Hindlimb muscle (tissue), 1 donor: ENCODE results near the gene FGF11. TPM values are rescaled to one million over a fixed set of nuclear protein-coding genes. Genes with fewer than 3 reads are reported as not detected.

ENCODE experiments used
- DNase-seq: peaks from one replicate; pipeline ENCODE4 v3.0.0-alpha.2; 2013
- polyA plus RNA-seq: library from polyadenylated mRNA; unstranded; fragments of 120-200 nt; gene quantifications from one replicate; pipeline ENCODE4 v1.2.1, GENCODE V29; 2013; ENCODE audit not compliant: insufficient read length

FGF11 gene
- polyA plus RNA-seq, 1 donor = 2.6 TPM

DNA sequence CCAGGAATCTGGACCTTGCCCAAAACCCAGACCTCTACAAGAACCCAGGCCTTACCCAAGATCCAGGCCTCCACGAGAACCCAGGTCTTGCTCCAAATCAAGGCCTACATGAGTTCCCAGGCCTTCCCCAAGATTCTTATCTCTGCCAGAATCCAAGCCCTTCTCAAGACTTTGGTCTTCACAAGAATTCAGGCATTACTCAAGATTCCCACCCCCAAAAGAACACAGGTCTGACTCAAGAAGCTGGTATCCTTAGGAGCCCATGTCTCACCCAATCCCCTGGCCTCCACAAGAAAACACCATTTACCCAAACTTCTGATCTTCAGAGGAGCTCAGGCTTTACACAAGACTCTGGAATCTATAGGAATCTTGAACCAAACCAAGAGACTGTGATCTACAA is 8.1 kb upstream of the FGF11 start:
- DNase-seq = no peak

DNA sequence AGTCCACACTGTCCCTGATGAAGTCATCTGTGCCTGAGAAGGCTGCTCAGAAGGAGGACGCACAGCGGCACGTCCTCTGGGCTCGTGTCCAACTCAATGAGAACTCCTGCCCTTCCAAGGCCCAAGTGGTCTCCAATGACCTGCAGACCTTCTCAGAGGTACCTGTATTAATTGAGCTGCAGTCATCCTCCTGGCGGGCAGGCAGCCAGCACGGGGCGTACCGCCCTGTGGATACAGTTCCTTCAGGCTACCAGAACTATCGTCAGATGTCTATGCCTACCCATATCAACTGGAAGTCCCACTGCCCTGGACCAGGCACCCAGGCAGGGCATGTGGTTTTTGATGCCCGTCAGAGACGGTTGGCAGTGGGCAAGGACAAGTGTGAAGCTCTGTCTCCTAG is 7.0 kb upstream of the FGF11 start:
- no peak for DNase-seq

DNA sequence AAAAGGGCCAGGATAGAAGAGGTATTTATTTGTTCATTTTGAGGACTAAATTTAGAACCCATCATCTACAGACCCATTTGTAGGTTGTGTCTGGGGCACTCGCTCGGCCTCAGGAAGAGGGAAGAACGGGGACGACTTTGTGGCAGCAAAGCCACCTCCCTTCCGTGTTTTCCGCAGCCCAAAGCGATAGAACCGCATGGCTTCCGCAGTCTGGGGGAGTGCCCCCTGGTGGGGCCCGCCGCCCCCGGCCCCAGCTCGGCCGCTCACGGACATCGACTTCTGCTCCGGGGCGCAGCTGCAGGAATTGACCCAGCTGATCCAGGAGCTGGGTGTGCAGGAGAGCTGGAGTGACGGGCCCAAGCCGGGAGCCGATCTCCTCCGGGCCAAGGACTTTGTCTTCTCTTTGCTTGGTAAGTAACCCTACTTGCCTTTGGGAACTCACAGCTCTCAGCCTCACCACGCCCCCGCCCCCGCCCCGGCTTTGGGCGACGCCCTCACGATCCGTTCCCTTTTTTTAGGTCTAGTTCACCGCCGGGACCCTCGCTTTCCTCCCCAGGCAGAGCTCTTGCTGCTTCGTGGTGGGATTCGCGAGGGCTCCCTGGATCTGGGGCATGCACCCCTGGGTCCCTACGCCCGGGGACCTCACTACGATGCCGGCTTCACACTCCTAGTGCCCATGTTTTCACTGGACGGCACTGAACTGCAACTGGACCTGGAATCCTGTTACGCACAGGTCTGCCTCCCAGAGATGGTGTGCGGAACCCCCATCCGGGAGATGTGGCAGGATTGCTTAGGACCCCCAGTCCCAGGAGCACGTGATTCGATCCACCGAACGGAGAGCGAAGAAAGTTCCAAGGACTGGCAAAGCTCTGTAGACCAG is 3.4 kb upstream of the FGF11 start:
- DNase-seq = no peak

DNA sequence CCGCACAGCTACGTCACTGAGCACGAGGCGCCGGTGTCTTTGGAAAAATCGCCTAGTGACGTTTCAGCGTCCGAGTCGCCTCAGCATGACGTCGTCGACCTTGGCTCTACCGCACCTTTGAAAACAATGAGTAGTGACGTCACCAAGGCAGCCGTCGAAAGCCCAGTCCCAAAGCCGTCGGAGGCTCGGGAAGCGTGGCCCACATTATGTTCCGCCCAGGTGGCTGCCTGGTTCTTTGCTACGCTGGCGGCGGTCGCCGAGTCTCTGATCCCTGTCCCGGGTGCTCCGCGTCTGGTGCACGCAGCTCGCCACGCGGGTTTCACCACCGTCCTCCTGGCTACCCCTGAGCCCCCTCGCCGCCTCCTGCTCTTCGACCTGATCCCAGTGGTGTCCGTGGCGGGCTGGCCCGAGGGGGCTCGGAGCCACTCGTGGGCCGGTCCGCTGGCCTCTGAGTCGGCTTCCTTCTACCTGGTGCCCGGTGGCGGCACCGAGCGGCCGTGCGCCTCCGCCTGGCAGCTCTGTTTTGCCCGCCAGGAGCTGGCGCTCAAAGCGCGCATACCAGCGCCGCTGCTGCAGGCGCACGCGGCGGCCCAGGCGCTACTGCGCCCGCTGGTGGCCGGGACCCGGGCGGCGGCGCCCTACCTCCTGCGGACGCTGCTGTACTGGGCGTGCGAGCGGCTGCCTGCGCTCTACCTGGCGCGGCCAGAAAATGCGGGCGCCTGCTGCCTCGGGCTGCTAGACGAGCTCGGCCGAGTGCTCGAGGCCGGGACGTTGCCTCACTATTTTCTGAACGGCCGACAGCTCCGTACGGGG is 2.5 kb upstream of the FGF11 start:
- peak; percentile 82 for DNase-seq

DNA sequence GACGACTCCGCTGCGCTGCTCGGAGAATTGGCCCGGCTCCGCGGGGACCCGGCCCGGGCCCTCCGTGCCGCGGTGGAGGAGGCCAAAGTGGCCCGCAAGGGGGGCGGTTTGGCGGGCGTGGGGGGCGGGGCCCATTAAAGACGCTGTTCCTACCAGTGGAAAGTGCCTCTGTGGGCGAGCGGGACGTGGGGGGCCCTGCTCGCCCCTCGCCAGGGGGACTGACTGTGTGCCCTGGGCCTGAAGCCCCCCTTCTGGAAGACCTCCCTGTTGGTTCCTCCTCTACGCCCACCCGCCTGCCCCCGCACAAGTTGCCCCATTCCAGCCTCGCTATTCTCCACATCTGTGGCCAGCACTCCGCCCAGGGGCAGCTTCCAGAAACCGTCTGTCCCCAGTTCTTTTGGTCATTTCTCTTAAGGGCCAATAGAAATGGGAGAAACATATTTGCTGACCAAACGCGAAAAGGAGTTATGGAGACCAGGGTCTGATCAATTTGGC is 1.9 kb upstream of the FGF11 start:
- DNase-seq = no peak

DNA sequence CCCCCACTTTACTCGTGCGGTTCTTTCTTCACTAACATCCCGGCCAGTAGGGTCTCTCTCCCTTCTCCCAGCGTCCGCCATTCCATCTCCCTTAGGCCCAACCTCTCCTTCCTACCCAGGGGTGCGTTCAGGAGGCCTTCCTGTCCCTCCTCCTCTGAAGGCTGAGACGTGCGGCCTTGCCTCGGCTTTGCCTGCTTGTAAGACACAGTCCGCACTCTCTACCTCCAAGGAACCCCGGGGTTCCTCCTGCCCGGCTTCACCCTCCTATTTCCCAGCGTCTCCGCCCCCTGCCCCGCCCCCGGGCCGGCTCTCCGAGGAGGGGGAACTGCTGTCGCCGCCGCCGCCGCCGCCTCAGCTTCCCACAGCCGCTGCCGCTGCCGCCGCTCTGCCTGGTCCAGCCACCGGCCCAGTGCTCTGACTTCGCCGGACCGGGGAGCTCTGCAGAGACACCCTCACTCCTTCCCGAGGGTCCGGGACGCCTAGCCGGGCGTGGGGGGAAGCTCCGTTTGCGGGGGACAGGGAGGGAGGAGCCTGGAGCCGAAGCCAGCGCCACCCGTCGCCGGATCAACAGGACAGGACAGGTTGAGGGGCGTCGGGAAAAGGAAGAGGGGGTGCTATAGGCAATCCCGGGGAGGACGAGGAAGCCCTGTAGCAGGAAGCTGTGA is 1.2 kb upstream of the FGF11 start:
- no peak for DNase-seq

DNA sequence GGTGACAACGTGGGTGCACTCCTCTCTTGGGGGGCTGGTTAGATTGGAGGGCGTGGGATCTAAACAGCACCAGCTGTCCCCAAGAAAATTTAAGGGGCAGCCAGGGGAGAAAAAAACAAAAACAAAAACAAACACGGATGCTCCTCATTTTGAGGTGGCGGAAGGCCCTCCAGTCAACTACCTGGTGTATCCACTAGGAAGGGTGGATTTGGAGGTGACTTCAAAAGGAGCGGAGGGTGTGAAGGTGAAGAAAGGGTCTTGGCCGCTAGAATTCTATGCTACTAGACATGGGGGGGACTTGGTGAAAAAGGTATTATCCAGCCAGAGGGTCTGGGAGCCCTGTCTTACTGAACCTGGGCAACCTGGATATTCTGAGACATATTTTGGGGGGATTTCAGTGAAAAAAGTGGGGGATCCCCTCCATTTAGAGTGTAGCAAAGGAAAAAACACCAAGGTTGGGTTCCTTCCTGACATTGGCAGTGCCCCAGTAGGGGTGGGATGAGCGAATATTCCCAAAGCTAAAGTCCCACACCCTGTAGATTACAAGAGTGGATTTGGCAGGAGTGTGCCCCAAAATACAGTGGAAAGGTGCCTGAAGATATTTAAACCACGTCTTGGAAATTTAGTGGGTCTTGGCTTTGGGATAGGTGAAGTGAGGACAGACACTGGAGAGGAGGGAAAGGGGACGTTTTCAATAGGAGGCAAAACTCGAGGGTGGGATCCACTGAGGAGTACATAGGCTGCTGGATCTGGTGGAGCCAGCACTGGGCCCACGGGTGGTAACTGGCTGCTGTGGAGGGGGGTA is 454 bp upstream of the FGF11 start:
- DNase-seq = no peak

DNA sequence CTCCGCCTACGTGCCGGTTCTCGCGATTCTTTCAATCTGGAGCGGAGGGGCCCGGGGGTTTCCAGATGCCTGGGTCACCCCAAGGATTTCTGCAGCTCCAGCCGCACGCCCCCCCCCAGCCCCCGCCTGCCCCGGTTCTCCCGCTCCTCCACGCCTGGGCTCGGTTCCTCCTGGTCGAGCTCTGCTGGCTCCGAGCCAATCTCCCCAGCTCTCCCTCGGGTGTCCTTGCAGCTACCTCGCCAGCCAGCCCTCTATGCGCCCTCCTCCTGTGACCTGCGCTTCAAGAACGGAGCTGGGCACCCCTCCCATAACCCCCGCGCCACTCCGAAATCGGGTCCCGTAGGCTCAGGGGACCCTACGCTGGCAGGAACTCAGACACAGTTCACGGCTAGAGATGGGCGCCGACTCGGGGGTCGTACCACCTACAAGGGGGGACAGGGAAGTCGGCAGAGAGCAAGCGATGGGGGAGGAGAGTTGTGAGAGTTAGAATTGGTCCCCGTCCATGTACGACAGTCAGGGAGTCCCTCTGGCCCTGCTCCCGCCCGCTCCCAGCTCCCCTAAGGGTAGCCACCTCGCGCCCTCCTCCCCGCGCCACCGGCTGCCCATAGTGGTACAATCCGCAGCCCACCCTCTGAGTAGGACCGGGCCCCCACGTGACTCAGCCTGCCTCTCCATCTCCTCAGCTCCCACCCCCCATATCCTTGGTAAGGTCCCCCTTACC is 961 bp downstream of the FGF11 start:
- peak; percentile 56 for DNase-seq

DNA sequence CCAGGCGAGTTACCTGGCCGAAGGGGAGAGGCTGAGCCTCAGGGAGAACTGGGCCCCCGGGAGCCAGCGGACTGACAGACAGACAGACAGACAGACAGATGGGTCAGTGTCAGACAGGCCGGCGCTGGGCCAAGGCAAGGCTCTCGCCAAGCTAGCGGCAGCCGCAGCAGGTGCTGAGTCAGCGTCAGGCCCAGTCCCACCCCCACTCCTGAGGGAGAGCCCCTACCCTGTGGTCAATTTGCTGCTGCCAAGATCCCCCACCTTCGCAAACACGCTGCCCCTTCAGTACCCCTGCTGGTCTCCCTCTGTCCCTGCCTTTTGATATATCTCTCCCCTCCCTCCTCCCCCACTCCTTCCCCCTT is 1.5 kb downstream of the FGF11 start:
- DNase-seq = no peak

DNA sequence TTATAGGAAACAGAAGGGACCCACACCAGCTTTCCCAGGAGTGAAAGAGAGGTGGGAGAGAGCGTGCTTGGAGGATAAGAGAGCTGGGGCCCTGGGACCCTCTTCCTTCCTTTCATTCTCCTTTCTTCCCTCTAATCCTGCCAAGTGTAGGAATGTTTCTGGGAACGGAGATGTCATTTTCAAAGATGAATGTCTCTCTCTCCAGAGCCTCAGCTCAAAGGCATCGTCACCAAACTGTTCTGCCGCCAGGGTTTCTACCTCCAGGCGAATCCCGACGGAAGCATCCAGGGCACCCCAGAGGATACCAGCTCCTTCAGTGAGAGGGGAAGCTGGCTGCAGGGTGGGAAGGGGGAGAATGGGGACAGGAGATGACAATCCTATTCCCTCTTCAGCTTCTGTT is 2.0 kb downstream of the FGF11 start:
- no peak for DNase-seq

DNA sequence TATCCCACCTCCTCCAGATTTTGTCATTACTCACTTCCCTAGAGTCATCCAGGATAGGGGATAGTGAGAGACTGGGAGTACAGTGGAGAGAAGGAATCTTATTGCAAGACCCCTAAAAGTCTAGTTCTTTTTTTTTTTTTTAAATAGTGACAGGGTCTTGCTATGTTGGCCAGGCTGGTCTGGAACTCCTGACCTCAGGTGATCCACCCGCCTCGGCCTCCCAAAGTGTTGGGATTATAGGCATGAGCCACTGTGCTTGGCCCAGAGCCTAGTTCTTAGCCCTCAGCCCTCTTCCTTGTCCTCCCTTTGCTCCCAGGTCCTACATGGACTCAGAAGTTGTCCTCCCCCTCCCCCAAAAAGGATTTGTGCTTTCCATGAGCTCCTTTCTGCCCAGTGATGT is 2.8 kb downstream of the FGF11 start:
- DNase-seq = no peak

DNA sequence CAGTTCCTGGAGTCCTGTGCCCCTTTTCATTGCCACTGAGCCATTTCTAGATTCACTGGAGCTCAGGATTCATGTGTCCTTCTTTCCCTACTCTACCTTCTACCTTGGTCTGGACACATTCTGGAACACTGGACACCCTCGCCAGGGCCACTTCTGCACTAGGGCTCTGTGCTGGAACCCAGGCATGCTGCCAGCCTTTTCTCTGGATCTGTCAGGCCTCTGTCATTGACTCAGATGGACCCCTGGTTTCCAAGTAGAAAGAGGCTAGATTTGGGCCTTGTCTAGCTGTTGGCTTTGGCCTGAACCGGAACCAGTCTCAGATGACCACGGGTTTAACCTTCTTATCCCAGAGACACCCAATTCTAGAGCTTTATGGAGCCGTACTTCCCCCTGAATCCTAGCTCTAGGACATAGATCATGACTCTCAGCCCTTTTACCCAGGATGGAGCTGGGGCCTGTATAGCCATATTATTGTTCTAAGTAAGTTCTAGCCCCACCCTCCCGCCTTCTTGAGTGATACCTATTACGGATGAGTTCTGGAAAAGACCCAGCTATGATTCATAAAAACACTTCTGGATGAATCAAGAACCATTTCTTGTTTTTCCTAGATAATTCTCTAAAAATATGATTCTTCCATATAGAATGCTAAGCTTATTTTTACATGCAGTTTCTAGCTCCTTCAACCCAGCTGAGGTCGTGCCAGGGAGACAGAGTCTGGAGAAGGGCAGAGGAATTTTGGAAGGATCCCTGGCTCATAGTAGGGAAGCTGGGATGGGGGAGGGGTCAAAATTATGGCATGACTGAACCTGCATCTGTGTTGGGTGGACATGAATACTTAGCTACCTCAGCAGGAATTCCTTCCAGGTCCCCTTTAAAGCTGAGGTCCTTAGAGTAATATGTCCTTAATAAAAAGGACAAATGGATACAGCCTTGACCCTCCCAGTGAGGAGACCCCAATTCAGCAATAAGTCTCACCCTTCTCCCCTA is 4.5 kb downstream of the FGF11 start:
- DNase-seq = no peak

DNA sequence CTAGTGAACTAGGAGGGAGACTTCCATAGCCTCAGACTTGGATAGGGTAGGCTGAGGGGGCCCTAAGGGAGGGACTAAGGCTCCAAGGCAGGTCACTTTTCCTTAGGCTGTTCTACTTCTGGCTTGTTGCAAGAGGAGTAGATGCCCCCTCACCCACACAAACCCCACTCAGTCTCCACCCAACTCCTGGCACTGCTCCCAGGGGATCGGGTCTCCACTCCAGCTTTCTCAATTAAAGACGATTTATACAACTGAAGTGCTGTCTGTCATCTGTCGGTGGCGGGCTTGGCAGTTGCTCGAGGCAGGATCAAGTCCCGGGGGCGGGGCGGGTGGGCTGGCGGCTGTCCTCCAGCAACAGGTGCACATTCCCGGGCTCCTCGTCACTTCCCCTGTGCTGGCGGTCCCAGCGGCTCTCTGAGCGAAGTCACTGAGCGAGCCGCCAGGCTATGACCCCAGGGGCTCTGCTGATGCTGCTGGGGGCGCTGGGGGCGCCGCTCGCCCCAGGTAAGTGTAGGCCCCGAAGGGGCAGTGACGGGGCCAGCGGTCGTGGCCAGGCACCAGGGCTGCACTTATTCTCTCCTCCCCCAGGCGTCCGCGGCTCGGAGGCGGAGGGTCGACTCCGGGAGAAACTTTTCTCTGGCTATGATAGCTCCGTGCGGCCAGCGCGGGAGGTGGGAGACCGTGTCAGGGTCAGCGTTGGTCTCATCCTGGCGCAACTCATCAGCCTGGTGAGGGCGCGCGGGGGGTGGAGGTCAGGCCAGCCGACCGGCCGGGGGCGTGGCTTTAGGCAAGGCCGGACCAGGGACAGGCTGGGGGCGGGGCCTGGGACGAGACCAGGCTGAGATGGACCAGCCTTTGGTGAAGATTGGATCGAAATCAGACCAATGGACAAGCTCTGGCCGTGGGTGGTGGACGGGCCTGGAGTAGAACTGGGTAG is 5.6 kb downstream of the FGF11 start, which contains the start of gene CHRNB1:
Gene CHRNB1 (plus strand): TSS at position 380 of the 937 bp plus-strand sequence. CDS start 67 bp downstream, at position 447.
- DNase-seq = no peak

DNA sequence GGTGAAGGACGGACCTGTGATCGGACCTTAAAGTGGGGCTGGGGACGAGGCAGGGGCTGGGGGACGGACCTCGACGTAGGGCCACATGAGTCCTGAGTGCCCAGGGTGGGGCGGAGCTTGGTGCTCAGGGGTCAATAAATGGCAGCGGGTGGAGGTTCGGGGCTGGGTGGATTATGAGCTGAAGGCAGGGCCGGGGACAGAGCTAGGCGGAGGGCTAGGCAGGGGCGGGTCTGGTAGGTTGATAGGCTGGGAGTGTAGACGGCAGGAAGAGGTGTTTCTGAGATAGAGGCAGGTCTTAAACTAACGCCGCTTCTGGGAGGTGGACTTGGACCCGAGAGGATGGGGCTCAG is 6.3 kb downstream of the FGF11 start:
- DNase-seq = no peak

DNA sequence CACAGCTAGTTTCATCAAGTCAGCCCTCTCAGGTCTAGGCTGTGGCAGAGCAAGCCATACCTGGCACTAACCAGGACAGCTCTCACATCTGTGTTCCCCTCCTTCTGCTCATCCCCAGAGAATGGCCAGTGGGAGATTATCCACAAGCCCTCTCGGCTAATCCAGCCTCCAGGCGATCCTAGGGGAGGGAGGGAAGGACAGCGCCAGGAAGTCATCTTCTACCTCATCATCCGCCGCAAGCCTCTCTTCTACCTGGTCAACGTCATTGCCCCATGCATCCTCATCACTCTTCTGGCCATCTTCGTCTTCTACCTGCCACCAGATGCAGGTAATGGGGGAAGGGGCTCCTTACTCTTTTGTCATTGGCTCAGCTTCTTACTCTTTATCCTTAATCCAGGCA is 9.1 kb downstream of the FGF11 start:
- no peak for DNase-seq

DNA sequence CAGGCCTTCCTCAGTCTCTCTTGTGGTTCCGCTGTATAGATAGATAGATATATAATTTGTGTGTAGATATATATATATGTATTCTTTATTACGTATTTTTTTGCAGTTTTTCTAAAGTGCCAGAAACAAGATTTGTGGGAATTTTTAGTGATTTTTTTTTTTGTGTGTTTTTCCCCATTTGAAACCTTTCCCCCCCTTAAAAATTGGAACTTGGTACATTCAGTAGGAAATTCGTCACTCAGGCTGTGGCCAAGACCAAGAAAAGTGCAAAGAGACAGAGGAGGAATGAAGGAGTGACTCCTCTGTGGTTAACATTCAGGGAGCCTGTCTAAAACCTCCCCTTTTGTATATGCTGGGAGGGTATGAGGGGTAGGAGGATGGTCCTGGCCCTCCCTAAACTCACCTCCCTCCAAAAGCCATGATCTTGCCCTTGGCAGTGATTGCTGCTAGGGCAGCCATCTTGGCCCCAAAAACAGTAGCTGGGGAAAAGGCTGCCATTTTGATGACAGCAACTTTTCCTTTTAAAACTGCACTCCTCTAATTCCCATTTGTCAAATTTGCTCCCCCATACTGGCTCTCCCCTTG is 20.7 kb downstream of the FGF11 start:
- DNase-seq = no peak

DNA sequence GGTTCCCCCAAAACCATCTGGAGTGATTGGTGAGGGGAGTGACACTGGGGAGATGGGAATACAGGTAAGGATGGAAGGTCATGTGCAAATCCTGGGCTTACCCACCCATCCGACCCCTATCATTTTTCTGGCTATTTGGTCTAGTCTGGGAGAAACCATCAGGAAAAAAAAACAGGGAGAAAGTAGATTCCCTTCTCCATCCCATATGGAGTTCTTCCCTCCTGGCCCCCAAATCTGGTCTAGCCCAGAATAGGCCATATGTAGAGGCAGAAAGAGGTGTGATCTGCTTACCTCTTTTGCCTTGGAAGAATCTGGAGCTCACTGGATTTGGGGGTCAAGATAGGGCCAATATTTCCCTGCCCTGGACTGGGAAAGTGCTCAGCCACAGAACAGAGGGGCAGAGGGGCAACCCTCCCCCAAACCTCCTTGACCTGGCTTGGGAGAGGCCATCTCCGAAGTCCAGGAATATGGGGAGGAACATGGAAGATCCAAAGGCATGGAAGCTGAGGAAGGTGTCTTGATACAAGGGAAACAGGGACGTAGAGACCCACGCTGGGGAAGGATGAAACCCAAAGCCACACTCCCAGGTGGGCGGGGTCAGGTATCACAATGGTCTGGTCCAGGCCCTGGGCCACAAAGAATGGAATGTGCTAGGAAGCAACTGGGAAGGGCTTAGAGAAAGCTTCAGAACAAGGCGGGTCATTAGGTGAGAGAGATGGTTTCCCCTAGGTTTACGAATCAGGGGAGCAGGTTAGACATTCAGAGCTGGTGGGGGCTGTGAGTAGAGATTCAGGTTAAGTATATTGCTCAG is 21.7 kb downstream of the FGF11 start:
- no peak for DNase-seq
